HepG2 (cell line): ENCODE measurements around the gene BAG5. TPM values are rescaled to one million over a fixed set of nuclear protein-coding genes. Genes with fewer than 3 reads are reported as not detected.
"Not testable (repeated sequence)": the region's sequence is repeated elsewhere in the genome, so short reads cannot be mapped to it uniquely, and the experiment has no call there.

ENCODE experiments used
- ATAC-seq: fragments of 200-7000 bp; cut with Tn5 transposase; 3 replicates; pipeline ENCODE4 v1.9.1; 2020; ENCODE audit warnings: mild to moderate bottlenecking, moderate library complexity
- BruUV-seq: library from RNA; stranded (reverse); fragments of 400-500 nt; replicated peaks from 2 replicates; lab custom pipeline; 2021; lab: Mats Ljungman, UMichigan
- CTCF ChIA-PET: fragments of 300-600 bp; formaldehyde crosslinking; extraction: SDS; loops from one replicate; lab custom pipeline; 2021; ENCODE audit warnings: low total read pairs, inconsistent platforms, low intra/inter-chr PET ratio; lab: Yijun Ruan, JAX
- POLR2A ChIA-PET: fragments of 350-600 bp; sonication (Branson Sonifier 250); formaldehyde crosslinking; loops from one replicate; lab custom pipeline; 2020; ENCODE audit warnings: antibody characterized with exemption, inconsistent platforms; lab: Yijun Ruan, JAX
- DNase-seq: peaks from one replicate; pipeline ENCODE4 v3.0.0-alpha.2; 2015; ENCODE audit warnings: low spot score
- FAIRE-seq: peaks from 3 replicates; lab custom pipeline; 2011; peaks lifted over from hg19 to GRCh38; lab: Jason Lieb, UNC
- H2AFZ ChIP-seq: one replicate; pipeline ENCODE4 v1.6.1; 2011; ENCODE audit warnings: low read length, inconsistent platforms
- H3K27ac ChIP-seq: fragments of 300-600 bp; 3 replicates; pipeline ENCODE4 v1.8.0; 2011; ENCODE audit warnings: mixed run types, mild to moderate bottlenecking, mixed read lengths, low read length, inconsistent platforms; ENCODE audit not compliant: insufficient read depth; ENCODE audit errors: extremely low read length
- H3K27me3 ChIP-seq, 2 experiments: fragments of 200-600 bp in 1 of 2; 2 replicates in 1 of 2; 3 replicates in 1 of 2; pipeline versions ENCODE4 v1.6.0 to v1.8.0; 2011; ENCODE audit warnings: low read length in 2 of 2, mild to moderate bottlenecking in 2 of 2, moderate library complexity in 2 of 2, inconsistent platforms in 1 of 2; ENCODE audit not compliant: insufficient read depth in 2 of 2, control insufficient read depth in 1 of 2
- H3K36me3 ChIP-seq, 2 experiments: fragments of 200-600 bp in 1 of 2; replicated peaks in 1 of 2; 2 replicates in 1 of 2; 3 replicates in 1 of 2; pipeline versions ENCODE4 v1.5.1 to v1.8.0; 2011; ENCODE audit warnings: low read length in 2 of 2, inconsistent platforms in 1 of 2; ENCODE audit not compliant: insufficient read depth in 2 of 2, control insufficient read depth in 1 of 2
- H3K4me1 ChIP-seq: 2 replicates; pipeline ENCODE4 v1.5.1; 2012; ENCODE audit warnings: low read length, inconsistent platforms; ENCODE audit not compliant: insufficient read depth
- H3K4me2 ChIP-seq: 2 replicates; pipeline ENCODE4 v1.6.0; 2011; ENCODE audit warnings: low read depth, low read length, inconsistent platforms
- H3K4me3 ChIP-seq, 3 experiments: fragments of 200-600 bp in 1 of 3; sonication (generic), shearing (Covaris generic) in 1 of 3; replicated peaks in 1 of 3; 2 replicates each; pipeline ENCODE4 v1.5.1; 2011 to 2016; ENCODE audit warnings: low read length in 3 of 3, inconsistent platforms in 2 of 3, low read depth in 2 of 3, mild to moderate bottlenecking in 2 of 3, control low read depth in 1 of 3, mixed read lengths in 1 of 3; ENCODE audit not compliant: insufficient read depth in 1 of 3
- H3K79me2 ChIP-seq: one replicate; pipeline ENCODE4 v1.6.1; 2011; ENCODE audit warnings: low read length, inconsistent platforms; ENCODE audit not compliant: insufficient read depth
- H3K9ac ChIP-seq: 2 replicates; pipeline ENCODE4 v1.6.0; 2011; ENCODE audit warnings: mild to moderate bottlenecking, low read depth, low read length, inconsistent platforms; ENCODE audit not compliant: insufficient read depth
- H3K9me3 ChIP-seq: 2 replicates; pipeline ENCODE4 v1.5.1; 2012; ENCODE audit warnings: mild to moderate bottlenecking, low read length
- H4K20me1 ChIP-seq: 2 replicates; pipeline ENCODE4 v1.6.0; 2011; ENCODE audit warnings: inconsistent platforms, mild to moderate bottlenecking, low read length, moderate library complexity; ENCODE audit not compliant: insufficient read depth
- AGO2 ChIP-seq: fragments of 200-400 bp; formaldehyde crosslinking; optimal IDR thresholded peaks from 2 replicates; pipeline ENCODE3; 2017; ENCODE audit warnings: mild to moderate bottlenecking, low read depth, low read length, moderate library complexity
- CBX1 ChIP-seq: IDR thresholded peaks from one replicate; pipeline ENCODE4 v1.6.1; 2016; ENCODE audit warnings: antibody characterized with exemption, low read depth
- NPAS2 ChIP-seq: sonication (generic); formaldehyde crosslinking; IDR thresholded peaks from 2 replicates; pipeline ENCODE4 v1.8.0; 2022; ENCODE audit warnings: mild to moderate bottlenecking, missing genetic modification reagents, borderline replicate concordance
- SRSF4 ChIP-seq: fragments of 200-400 bp; formaldehyde crosslinking; IDR thresholded peaks from one replicate; pipeline ENCODE4 v1.6.1; 2018; ENCODE audit warnings: mild to moderate bottlenecking, low read depth, low read length, moderate library complexity; ENCODE audit not compliant: poor library complexity, severe bottlenecking
- STAG1 ChIP-seq: sonication (generic); formaldehyde crosslinking; IDR thresholded peaks from 2 replicates; pipeline ENCODE4 v1.4.0; 2020; ENCODE audit warnings: missing genetic modification reagents
- YEATS4 ChIP-seq: sonication (generic); formaldehyde crosslinking; IDR thresholded peaks from 2 replicates; pipeline ENCODE4 v1.4.0; 2020; ENCODE audit warnings: missing genetic modification reagents, borderline replicate concordance
- ZBTB42 ChIP-seq: sonication (generic); formaldehyde crosslinking; IDR thresholded peaks from 2 replicates; pipeline ENCODE4 v1.5.0; 2020; ENCODE audit warnings: mild to moderate bottlenecking, missing genetic modification reagents
- ZNF234 ChIP-seq: sonication (generic); formaldehyde crosslinking; conservative IDR thresholded peaks from 2 replicates; pipeline ENCODE4 v1.5.1; 2020; ENCODE audit warnings: mild to moderate bottlenecking, missing genetic modification reagents
- ZNF761 ChIP-seq: sonication (generic); formaldehyde crosslinking; conservative IDR thresholded peaks from 2 replicates; pipeline ENCODE4 v1.4.0; 2020; ENCODE audit warnings: mild to moderate bottlenecking, missing genetic modification reagents
- ZNF879 ChIP-seq: sonication (generic); formaldehyde crosslinking; IDR thresholded peaks from 2 replicates; pipeline ENCODE4 v1.8.1; 2023; ENCODE audit warnings: missing genetic modification reagents
- WGBS: methylation state at CpG from one replicate; pipeline ENCODE4 v1.1.6; 2017; ENCODE audit warnings: low lambda C conversion rate; 5-methylcytosine and 5-hydroxymethylcytosine counted together
- in situ Hi-C: cut with HindIII; loops from 2 replicates; pipeline ENCODE4 v1.10.0; 2017; ENCODE audit warnings: low pct_unique_long_range_greater_than_20kb; ENCODE audit not compliant: extremely low pct_ligation_motif_present
- intact Hi-C: fragments of 100-400 bp; cut with micrococcal nuclease; formaldehyde crosslinking; loops from one replicate; pipeline ENCODE4 v1.10.0; 2022; ENCODE audit not compliant: unreplicated experiment
- polyA plus RNA-seq, 8 experiments: library from polyadenylated mRNA; depleted of rRNA in 3 of 8; stranded (reverse) in 7 of 8; unstranded in 1 of 8; fragments of >200 nt; fragmentation: Illumina TruSeq in 4 of 8; extraction: Trizol in 4 of 8; gene quantifications; 2 replicates each; pipeline versions ENCODE4 v1.2.1 to v1.2.3, GENCODE V29; 2011 to 2016; ENCODE audit warnings: low read depth in 4 of 8, missing spikeins in 1 of 8, mixed read lengths in 1 of 8; ENCODE audit not compliant: insufficient read depth in 1 of 8
- total RNA-seq, 5 experiments: library from RNA; depleted of rRNA; stranded (reverse); fragments of >200 nt; fragmentation: Illumina TruSeq; extraction: Trizol; gene quantifications; 2 replicates each; pipeline ENCODE4 v1.2.3, GENCODE V29; 2016; ENCODE audit warnings: low read depth in 1 of 5
- TF ChIP-seq, protein P1 (sequence below): sonication (generic); formaldehyde crosslinking; IDR thresholded peaks from 2 replicates; pipeline ENCODE4 v1.5.0; 2020; ENCODE audit warnings: mild to moderate bottlenecking, missing genetic modification reagents
- TF ChIP-seq, protein P2 (sequence below): sonication (generic); formaldehyde crosslinking; IDR thresholded peaks from 2 replicates; pipeline ENCODE4 v1.5.1; 2020; ENCODE audit warnings: missing genetic modification reagents, mild to moderate bottlenecking, borderline replicate concordance

BAG5 gene
- total and polyA plus RNA-seq, 2 of the 13 experiments (the other 11 are each of a cell fraction or from before 2014, with no cell fraction given) = 3.5 to 21.0 TPM

DNA sequence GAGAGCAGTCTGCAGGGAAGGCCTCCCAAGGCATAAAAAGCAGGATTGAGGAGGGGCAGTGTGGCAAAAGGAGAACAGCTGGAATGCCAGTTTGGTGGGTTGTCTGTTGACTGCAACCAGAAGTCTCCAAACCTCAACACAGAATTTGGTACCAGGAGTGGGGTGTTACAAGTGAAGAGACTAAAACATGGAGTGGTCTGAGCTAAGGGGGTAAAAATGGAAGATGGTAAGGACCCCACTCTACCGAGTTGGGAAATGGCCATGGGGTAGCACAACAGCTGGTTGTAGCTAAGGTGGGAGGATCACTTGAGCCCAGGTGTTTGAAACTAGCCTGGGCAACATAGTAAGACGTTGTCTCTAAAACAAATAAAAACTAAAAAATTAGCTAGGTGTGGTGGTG lies 48.8 kb upstream of the BAG5 start:
- in situ Hi-C loops (loop anchor here (5.0 kb wide), 1 partner anchor 66 kb away; no protein-coding TSS in a partner anchor), intact Hi-C loops (no loop called here)
- Histone ChIP-seq H3K9ac (no peak overlapping the region), H3K4me1 (peaks cover 18% of the 10 kb centered on the region), H3K4me3 (no peak overlapping the region), H4K20me1 (no peaks in the 10 kb centered on the region), H3K36me3 (no peaks in the 10 kb centered on the region), H3K4me2 (no peak overlapping the region), H3K79me2 (no peaks in the 10 kb centered on the region), H3K27ac (no peak overlapping the region), H2AFZ (no peak overlapping the region), H3K9me3 (peaks cover 11% of the 10 kb centered on the region), H3K27me3 (peaks cover 6 to 20% of the 10 kb centered on the region in 2 experiments)
- no peak for ATAC-seq
- ChIA-PET CTCF (no interaction called here), POLR2A (no interaction called here)
- DNase-seq = no peak
- BruUV-seq = no TSS peak
- 47% methylated on average over 2 of the region's 2 CpGs for WGBS
- FAIRE-seq = no peak
- no peak for TF ChIP-seq ZNF761 (CRISPR knock-in tag)
- TF ChIP-seq ZNF879 = no peak
- no peak for TF ChIP-seq CBX1
- no peak for TF ChIP-seq NPAS2 (CRISPR knock-in tag)
- TF ChIP-seq ZNF234 (CRISPR knock-in tag) = no peak
- no peak for TF ChIP-seq ZBTB42 (CRISPR knock-in tag)
- TF ChIP-seq, protein P1, sequence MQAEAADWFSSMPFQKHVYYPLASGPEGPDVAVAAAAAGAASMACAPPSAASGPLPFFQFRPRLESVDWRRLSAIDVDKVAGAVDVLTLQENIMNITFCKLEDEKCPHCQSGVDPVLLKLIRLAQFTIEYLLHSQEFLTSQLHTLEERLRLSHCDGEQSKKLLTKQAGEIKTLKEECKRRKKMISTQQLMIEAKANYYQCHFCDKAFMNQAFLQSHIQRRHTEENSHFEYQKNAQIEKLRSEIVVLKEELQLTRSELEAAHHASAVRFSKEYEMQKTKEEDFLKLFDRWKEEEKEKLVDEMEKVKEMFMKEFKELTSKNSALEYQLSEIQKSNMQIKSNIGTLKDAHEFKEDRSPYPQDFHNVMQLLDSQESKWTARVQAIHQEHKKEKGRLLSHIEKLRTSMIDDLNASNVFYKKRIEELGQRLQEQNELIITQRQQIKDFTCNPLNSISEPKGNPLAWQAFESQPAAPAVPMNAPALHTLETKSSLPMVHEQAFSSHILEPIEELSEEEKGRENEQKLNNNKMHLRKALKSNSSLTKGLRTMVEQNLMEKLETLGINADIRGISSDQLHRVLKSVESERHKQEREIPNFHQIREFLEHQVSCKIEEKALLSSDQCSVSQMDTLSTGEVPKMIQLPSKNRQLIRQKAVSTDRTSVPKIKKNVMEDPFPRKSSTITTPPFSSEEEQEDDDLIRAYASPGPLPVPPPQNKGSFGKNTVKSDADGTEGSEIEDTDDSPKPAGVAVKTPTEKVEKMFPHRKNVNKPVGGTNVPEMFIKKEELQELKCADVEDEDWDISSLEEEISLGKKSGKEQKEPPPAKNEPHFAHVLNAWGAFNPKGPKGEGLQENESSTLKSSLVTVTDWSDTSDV (CRISPR knock-in tag) = no peak
- no peak for TF ChIP-seq YEATS4 (CRISPR knock-in tag)
- no peak for TF ChIP-seq SRSF4
- no peak for TF ChIP-seq AGO2
- TF ChIP-seq, protein P2, sequence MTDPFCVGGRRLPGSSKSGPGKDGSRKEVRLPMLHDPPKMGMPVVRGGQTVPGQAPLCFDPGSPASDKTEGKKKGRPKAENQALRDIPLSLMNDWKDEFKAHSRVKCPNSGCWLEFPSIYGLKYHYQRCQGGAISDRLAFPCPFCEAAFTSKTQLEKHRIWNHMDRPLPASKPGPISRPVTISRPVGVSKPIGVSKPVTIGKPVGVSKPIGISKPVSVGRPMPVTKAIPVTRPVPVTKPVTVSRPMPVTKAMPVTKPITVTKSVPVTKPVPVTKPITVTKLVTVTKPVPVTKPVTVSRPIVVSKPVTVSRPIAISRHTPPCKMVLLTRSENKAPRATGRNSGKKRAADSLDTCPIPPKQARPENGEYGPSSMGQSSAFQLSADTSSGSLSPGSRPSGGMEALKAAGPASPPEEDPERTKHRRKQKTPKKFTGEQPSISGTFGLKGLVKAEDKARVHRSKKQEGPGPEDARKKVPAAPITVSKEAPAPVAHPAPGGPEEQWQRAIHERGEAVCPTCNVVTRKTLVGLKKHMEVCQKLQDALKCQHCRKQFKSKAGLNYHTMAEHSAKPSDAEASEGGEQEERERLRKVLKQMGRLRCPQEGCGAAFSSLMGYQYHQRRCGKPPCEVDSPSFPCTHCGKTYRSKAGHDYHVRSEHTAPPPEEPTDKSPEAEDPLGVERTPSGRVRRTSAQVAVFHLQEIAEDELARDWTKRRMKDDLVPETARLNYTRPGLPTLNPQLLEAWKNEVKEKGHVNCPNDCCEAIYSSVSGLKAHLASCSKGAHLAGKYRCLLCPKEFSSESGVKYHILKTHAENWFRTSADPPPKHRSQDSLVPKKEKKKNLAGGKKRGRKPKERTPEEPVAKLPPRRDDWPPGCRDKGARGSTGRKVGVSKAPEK = no peak
- no peak for TF ChIP-seq STAG1 (CRISPR knock-in tag)

DNA sequence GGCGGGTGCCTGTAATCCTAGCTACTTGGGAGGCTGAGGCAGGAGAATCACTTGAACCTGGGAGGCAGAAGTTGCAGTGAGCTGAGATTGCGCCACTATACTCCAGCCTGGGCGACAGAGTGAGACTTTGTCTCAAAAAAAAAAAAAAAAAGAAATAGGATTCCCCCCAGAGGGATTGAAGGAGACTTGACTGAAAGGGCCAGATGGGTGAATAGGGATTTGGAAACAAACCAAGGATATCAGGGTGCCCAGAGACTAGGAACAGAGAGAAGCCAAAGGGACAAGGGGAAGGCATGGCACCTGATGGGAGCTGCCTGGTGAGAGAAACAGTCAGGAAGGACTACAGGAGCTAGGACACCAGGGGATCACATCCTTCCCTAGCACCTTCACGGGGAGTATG lies 46.6 kb upstream of the BAG5 start:
- CTCF ChIA-PET = not testable (repeated sequence)

More for the DNA sequence above, 46.6 kb upstream of the BAG5 start:
- in situ Hi-C loops, H3K4me3 ChIP-seq, H3K36me3 ChIP-seq, DNase-seq, intact Hi-C loops, POLR2A ChIA-PET, H4K20me1 ChIP-seq, H3K79me2 ChIP-seq, BruUV-seq, H3K9ac ChIP-seq, H3K27ac ChIP-seq, H2AFZ ChIP-seq, ATAC-seq, H3K4me2 ChIP-seq: not testable (repeated sequence)
- FAIRE-seq = peak; percentile 32
- Histone ChIP-seq H3K9me3 (peaks cover 11% of the 10 kb centered on the region), H3K27me3 (peaks cover 6 to 20% of the 10 kb centered on the region in 2 experiments), H3K4me1 (peaks cover 18% of the 10 kb centered on the region)
- 25% methylated on average over 4 of the region's 4 CpGs for WGBS
